Measurements from ENCODE around the gene GLB1L3.
"Not testable (repeated sequence)": the region's sequence is repeated elsewhere in the genome, so short reads cannot be mapped to it uniquely, and the experiment has no call there.

GLB1L3 gene

DNA sequence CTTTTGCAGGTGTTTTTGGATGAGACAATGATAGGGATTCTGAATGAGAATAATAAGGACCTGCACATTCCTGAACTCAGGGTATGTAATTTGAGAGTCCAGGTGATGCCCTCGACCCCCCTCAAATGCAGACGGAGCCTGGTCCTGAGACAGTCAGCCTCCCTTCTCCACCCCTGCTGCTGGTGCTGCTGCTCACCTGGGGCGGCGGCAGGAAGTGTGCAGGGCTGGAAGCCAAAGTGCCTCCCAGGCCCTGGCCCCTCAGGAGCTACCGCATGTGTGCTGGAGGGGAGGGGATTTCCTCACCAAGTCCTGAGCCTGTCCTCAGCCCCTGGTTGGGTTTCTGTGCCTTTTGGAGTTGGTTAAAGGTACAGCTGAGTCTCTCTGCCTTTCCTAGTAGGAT is 36.6 kb downstream of the GLB1L3 start:
- in situ Hi-C loops (cut with HindIII; ENCODE audit: low sequenced_read_pairs) = no loop called here

DNA sequence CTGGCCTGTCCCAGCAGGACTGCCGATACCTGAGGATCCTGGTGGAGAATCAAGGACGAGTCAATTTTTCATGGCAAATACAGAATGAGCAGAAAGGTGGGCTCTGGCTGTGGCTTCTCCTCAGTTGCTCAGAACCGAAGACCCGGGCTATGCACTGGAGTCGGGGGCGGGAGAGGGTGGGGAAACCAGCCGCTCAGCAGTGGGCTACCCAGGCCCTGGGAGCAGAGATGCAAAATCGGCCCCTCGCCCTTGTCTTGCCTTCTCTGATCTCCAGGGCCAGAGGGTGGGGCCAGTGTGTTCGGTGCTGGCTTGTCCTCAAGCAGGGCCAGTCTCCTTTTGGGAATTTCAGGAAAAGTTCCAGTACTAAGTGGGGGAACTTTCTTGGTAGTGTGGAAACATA is 37.2 kb downstream of the GLB1L3 start:
- in situ Hi-C loops (cut with HindIII; ENCODE audit: low sequenced_read_pairs) = no loop called here

DNA sequence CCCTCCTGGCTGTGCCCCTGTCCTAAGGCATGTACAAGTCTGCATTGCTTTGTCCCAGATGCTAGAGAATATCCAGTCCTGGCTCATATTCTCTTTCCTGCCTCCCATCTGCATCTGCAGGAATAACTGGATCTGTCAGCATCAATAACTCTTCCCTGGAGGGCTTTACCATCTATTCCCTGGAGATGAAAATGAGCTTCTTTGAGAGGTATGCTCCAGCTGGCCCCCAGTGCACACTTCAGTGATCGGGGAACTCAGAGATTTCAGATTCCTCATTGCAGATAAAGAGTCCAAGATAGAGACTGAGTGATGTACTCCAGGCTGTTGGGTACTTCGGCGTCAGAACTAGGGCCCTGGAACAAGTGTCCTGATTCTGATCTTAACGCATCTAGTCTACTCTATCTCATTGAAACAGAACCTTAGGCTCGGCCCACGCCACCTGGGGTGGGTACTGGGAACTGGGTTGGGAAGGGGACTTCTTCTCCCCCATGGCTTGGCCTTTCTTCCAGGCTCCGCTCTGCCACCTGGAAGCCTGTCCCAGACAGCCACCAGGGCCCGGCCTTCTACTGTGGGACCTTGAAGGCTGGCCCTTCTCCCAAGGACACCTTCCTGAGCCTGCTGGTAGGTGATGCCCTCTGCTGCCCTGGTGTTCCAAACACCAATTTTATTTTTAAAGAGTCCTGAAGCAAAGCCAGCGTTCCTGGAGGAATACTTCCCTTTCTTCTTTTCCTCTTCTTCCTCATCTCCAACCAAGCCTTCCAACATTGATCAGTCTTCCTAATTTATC is 37.8 kb downstream of the GLB1L3 start:
- in situ Hi-C loops (cut with HindIII; ENCODE audit: low sequenced_read_pairs) = no loop called here

DNA sequence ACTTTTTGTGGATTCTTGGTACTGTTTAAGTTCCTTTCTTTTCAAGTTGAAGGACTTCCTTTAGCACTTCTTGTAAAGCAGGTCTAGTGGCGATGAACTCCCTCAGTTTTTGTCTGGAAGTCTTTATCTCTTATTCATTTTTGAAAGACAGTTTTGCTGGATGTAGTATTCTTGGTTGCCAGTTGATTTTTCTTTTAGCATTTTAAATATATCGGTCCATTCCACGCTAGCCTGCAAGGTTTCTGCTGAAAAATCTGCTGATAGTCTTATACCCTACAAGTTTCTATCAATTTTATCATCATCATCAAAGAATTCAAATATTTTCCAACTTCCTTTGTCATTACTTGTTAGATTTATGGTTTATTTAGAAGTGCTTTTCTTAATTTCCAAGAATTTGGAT is 40.9 kb downstream of the GLB1L3 start:
- in situ Hi-C loops (cut with HindIII; ENCODE audit: low sequenced_read_pairs) = no loop called here

DNA sequence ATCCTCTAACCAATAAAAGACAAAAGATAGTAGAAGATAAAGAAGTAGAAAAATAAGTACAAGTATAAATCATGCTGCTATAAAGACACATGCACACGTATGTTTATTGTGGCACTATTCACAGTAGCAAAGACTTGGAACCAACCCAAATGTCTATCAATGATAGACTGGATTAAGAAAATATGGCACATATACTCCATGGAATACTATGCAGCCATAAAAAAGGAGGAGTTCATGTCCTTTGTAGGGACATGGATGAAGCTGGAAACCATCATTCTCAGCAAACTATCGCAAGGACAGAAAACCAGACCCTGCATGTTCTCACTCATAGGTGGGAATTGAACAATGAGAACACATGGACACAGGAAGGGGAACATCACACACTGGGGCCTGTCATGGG is 45.2 kb downstream of the GLB1L3 start:
- in situ Hi-C loops (cut with HindIII; ENCODE audit: low sequenced_read_pairs) = not testable (repeated sequence)

DNA sequence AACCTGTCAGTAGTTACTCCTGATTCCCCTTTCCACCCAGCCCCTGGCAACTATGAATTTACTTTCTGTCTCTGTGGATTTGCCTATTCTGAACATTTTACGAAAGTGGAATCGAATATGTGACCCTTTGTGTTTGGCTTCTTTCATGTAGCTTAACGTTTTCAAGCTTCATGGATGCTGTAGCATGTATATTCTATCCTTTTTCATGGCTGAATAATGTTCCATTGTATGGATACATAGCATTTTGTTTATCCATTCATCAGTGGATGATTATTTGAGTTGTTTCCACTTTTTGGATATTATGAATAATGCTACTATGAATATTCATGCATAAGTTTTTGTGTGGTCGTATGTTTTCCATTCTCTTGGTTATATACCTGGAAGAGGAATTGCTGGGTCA is 46.4 kb downstream of the GLB1L3 start:
- in situ Hi-C loops (cut with HindIII; ENCODE audit: low sequenced_read_pairs) = no loop called here

DNA sequence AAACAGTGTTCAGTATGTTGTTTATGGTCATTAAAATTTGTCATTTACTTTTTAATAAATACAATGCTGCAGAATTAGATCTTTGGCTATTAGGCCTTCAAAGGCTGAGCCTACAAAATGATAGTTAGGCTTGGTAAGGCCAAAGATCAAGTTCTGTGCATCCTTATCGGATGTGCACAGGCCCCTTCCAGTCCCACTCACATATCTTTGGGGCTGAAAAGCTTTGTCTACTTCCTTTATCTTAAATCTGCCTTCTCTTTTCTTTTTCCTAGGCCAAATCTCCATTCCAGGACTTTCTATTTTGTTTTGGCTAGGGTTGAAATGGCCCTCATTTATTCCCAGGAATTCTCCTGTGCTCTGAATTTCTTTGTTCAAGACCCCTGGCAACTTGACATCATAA is 52.3 kb downstream of the GLB1L3 start:
- in situ Hi-C loops (cut with HindIII; ENCODE audit: low sequenced_read_pairs) = no loop called here

DNA sequence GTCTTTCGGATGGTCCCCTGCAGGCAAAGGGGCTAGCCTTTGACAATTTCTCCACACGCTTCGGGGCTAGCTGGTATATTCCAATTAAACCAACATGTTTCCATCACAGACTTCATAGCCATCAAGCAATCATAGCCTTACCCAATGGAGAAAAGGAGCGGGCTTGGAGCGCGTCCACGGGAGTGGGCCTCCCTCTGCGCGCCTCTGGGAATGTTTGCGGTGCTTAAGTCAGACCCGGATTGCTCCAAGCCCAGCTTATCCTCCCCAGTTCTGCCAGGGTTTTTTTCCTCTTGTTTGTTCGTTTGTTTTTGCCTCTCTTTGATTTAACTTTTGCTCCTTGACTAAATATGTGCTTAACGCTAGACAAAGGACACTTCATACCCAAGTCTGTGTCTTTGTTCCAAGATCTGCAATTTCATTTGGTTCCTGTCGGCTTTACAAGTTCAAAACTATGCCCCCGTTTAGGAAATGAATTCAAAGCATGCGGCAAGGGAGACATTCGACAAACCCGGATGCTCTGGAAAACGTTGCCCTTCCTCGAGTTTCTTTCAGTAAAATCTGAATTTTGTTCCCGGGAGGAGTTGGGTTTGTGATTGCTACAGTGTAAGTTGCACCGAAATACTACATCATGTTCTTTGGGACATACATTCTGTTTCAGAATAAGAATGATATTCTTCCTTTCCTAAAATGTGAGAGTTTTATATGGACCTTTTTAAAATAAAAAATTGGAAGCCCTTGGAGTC is 54.6 kb downstream of the GLB1L3 start:
- in situ Hi-C loops (cut with HindIII; ENCODE audit: low sequenced_read_pairs) = no loop called here

DNA sequence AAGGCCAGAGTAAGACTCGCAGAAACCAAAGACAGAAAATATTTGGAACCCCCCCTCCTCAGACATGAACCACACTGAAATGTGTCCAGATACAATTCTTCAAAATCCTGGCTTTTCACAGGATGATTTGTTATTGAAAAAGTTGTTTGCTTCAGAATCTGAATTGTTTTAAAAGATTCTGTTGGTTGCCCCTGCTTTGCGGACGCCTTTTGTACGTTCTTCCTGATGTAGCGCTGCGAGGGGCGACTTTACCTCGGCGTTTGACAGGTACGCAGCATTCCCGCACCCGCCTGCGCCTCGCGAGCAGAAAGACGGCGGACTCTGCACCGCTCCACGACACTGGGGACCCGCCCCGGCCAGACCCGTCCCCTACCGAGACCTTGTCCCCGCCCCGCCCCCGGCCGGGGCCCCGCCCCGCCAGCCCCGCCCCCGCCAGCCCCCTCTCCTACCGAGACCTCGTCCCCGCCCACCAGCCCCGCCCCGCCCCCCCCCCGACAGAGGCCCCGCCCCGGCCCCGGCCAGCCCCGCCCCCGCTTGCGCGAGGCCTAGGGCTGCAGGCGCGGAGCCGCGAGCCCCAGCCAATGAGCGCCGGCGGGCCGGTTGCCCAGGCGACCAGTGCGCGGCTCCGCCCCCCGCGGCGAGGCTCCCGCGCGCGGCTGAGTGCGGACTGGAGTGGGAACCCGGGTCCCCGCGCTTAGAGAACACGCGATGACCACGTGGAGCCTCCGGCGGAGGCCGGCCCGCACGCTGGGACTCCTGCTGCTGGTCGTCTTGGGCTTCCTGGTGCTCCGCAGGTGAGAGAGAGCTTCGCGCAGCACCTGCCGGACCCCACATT is 55.4 kb downstream of the GLB1L3 start, which contains the start of gene GLB1L2:
TSS of gene GLB1L2 (plus strand) at position 635 of the 835 bp plus-strand sequence. CDS start at position 709, 74 bp downstream.
- in situ Hi-C loops (cut with HindIII; ENCODE audit: low sequenced_read_pairs) = no loop called here

DNA sequence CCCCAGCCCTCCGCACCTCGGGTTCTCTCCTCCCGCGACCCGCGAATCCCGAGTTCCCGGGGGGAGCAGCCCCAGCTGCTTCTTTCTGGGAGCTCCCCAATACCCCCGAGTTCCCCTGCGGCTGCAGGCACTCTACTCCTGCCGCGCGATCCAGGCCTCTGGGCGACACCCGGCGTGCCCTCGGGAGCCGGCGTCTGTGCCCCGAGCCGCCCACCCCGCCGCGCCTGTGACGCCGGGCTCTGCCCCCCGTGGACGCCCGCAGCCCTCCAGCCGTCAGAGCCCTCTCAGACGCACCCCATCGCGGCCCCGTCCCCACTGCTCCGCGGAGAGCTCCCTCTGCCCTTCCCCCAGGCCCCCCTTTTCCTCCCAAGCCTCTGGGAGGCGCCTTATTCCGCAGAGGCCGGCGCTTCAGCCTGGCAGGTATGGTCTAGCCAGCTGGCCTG is 56.0 kb downstream of the GLB1L3 start:
- in situ Hi-C loops (cut with HindIII; ENCODE audit: low sequenced_read_pairs) = no loop called here

DNA sequence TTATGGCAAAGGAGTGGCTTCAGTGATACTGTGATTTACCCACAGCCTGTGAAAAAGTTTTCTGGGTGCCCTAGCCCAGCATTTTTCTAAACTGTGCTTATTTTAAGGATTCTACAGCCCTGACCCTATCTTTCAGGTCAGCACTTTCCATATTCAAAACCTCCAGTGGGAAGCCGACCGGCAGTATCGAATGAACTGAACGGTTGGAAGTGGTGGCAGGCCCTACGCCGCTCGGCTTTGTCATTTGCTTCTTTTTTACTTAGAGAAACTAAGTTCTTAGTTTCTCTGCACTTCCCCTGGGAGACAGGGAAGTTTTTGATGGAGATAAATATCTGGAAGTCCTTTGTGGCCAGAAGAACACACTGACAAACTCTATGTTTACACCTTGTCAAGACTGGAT is 56.6 kb downstream of the GLB1L3 start:
- in situ Hi-C loops (cut with HindIII; ENCODE audit: low sequenced_read_pairs) = no loop called here

DNA sequence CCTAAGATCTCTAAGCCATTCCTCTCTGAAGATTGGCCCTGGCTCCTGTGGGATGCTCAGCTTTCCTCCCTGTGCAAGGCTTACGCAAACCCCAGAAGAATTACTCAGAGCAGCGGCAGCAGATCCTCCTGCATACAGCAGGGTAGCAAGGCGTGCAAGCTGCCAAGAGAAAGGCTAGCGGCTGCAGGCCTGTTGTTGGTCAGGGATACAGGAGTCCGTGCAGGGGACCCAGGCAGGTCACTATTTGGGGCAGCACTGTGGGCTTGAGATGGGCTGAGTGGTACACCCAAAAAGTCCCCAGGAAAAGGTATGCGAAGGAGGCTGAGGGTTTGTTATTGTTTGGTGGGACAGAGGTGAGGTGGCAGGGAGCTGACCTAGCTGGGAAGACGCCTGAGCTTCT is 57.1 kb downstream of the GLB1L3 start:
- in situ Hi-C loops (cut with HindIII; ENCODE audit: low sequenced_read_pairs) = no loop called here

DNA sequence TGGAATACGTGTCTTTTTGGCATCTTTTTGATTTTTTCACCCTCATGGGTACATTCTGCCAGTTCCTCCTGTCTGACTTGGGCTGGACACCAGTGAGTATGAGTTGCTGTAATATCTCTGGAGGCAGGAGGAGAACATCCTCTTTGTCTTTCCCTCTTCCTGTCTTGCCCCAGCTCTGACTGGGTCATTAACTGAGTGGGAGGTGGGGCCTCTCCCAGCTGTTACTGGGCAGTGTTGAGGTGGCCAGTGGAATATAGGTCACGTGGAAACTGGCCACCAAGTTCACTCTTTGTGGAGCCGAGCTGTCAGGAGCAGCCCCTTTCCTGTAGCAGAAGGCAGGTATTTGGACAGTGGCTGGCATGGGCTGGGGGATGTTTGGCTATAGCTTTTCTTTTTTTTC is 57.8 kb downstream of the GLB1L3 start:
- in situ Hi-C loops (cut with HindIII; ENCODE audit: low sequenced_read_pairs) = no loop called here

DNA sequence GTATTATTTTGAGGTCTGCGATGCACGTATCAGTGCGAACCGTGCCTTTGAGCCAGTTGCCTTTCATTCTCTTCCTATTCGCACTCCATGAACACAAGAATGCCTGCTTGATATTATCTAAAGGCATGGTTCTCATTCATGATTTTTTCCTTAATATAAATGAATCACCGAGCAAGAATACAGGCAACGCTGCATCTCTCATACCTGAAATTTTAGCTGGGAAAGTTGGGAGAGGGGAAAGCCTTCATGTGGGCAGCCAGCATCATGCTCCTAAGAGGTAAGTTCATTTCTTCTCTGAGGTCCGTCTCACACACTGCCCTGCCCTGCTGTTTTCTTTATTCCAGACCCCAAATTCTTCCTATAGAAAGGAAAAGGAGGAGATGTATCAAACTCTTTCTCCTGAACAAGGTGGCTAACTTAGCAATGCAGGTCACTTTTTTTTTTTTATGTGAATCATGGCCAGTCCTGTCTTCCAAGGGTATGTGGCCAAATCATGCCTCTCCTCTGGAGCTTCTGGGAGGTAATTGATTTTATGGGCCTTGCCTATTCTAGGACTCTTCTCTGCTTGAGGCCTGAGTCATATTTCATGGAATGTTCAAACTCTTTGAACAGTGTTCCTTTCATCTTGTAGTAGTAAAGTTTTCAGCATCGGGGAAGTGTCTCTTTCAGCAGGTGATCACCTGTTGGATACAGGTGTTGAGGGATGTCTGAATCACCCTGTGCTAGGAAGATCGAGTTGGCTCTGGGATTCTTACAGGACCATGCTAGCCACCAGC is 58.8 kb downstream of the GLB1L3 start:
- in situ Hi-C loops (cut with HindIII; ENCODE audit: low sequenced_read_pairs) = no loop called here

DNA sequence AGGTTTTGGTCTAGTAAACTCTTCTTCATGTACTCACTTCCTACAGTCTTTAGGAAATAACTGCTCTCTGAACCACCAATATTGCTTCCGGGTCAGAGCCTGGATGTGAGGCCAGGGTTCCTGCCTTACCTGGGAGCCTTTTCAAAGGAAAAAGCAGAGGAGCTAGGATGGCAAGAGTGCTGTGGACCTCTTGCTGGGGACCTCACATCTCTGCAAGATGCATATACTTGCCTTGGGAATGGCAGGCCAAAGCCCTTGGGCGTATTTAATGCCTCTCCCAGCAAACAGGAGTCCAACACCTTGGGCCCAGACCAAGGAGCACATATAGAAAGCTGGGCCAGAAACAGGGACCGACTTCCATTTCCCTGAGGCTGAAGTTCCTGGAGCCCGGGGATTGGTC is 60.9 kb downstream of the GLB1L3 start:
- in situ Hi-C loops (cut with HindIII; ENCODE audit: low sequenced_read_pairs) = no loop called here

DNA sequence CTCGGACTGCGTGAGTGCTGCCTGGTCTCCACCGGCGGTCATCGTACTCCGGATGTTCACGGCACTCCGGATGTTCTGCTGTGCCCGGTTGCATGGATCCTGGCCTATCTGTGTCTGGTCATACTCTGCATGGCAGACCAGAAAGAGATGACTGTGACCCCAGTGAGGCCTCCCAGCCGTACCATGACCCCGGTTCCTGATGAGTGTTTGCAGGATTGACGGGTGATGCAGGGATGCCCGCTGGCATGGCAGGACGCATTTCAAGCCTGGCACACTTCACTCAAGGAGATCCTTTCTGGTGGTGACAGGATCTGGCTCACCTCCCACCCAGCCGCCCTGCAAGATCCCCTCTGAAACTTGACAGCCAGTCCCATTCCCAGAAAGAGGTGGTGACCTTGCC is 61.9 kb downstream of the GLB1L3 start:
- in situ Hi-C loops (cut with HindIII; ENCODE audit: low sequenced_read_pairs) = no loop called here

DNA sequence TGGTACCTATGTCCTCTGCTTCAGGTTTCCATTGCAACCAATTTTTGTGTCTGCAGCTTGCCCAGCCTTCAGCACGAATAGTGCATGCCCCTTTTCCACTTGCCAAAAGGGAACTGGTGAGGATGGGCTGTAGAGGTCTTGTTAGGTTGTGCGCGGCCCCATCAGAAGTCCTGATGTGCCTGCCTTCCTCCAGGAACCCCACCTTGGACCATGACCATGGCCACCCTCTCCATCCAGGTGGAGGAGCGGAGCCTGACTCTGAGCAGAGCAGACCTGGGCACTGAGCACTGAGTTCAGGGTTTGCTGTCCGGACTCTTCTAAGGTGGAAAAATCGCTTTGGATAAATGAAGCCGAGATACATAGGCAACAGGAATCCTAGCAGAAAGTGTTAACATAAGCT is 62.5 kb downstream of the GLB1L3 start:
- in situ Hi-C loops (cut with HindIII; ENCODE audit: low sequenced_read_pairs) = no loop called here

DNA sequence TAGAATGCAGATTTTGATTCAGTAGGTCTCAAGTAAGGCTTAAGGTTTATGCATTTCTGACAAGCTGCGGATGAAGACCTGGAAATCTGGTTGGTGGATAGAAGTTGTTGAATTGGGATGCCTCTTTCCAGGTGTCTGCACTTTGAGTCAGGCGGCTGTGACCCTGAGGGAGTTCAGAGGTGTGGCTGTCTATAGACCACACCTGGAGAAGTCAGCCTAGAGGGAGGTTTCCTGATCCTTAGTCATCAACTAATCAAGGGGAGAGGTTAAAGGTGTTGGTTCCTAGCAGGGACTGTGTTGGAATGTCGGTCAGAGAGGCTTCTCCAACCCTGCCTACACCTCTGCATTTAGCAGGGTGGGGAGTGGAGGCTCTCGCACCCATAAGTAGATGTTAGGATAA is 63.6 kb downstream of the GLB1L3 start:
- in situ Hi-C loops (cut with HindIII; ENCODE audit: low sequenced_read_pairs) = no loop called here

DNA sequence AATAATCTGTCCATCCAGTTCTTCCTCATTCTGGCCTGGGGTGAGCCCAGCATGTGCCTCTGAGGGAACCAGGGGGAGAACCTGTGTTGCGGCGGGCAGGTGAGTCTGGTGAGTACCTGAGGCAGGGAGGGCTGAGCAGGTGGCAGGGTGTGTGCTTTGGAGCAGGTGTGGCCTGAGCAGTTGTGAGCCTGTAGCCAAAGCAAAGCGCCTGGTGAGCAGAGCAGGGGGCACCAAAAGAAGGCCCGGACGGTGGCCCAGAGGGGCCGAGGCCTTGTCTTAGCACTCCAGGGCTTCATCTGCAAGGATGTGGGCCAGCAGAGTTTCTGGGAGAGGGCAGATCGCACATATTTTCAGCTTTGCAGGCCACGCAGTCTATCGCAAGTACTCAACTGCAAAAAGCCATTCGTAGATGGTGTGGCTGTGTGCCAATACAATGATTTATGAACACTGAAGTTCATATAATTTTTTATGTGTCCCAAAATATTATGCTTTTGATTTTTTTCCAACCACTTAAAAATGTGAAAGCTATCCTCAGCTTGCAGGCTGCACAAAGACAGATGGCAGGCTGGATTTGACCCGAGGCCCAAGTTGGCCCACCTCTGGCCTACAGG is 64.3 kb downstream of the GLB1L3 start:
- in situ Hi-C loops (cut with HindIII; ENCODE audit: low sequenced_read_pairs) = no loop called here

All from DLD1 (cell line).